OCI-LY1 (cell line): ENCODE measurements around the gene TCEA3.

Experiments
- H2AFZ ChIP-seq: fragments of 200-600 bp; sonication (generic), shearing (Covaris generic); 2 replicates; pipeline ENCODE4 v1.6.0; 2014; ENCODE audit warnings: antibody characterized with exemption, mild to moderate bottlenecking, low read length
- H3F3A ChIP-seq: fragments of 200-600 bp; sonication (generic), shearing (Covaris generic); 2 replicates; pipeline ENCODE4 v1.6.0; 2014; ENCODE audit warnings: mild to moderate bottlenecking, antibody characterized with exemption, low read length, moderate library complexity; ENCODE audit not compliant: insufficient read depth
- H3K27ac ChIP-seq: fragments of 200-600 bp; sonication (generic); 2 replicates; pipeline ENCODE4 v1.5.1; 2014; ENCODE audit warnings: low read length, mixed run types, mild to moderate bottlenecking, low read depth; ENCODE audit not compliant: poor library complexity, severe bottlenecking
- H3K27me3 ChIP-seq: fragments of 200-600 bp; sonication (generic); 2 replicates; pipeline ENCODE4 v1.6.0; 2014; ENCODE audit warnings: antibody characterized with exemption, mild to moderate bottlenecking, low read length, moderate library complexity; ENCODE audit not compliant: insufficient read depth
- H3K36me3 ChIP-seq: fragments of 200-600 bp; sonication (generic); 2 replicates; pipeline ENCODE4 v1.6.1; 2014; ENCODE audit warnings: mild to moderate bottlenecking, antibody characterized with exemption, low read length, moderate library complexity, mixed read lengths; ENCODE audit not compliant: insufficient read depth
- H3K4me1 ChIP-seq: fragments of 200-600 bp; sonication (generic); 2 replicates; pipeline ENCODE4 v1.5.1; 2014; ENCODE audit warnings: mild to moderate bottlenecking, low read length, moderate library complexity; ENCODE audit not compliant: insufficient read depth, severe bottlenecking
- H3K4me2 ChIP-seq: fragments of 200-600 bp; sonication (generic), shearing (Covaris generic); 2 replicates; pipeline ENCODE4 v1.6.1; 2014; ENCODE audit warnings: low read length
- H3K4me3 ChIP-seq: fragments of 200-600 bp; sonication (generic); 2 replicates; pipeline ENCODE4 v1.5.1; 2014; ENCODE audit warnings: low read length, low read depth, mild to moderate bottlenecking, mixed read lengths; ENCODE audit not compliant: poor library complexity, severe bottlenecking
- H3K79me2 ChIP-seq: fragments of 200-600 bp; shearing (Covaris generic); 2 replicates; pipeline ENCODE4 v1.6.1; 2016; ENCODE audit warnings: mixed run types, low read length, mixed read lengths; ENCODE audit not compliant: insufficient read depth
- H3K9ac ChIP-seq: fragments of 200-600 bp; sonication (generic), shearing (Covaris generic); 2 replicates; pipeline ENCODE4 v1.6.1; 2014; ENCODE audit warnings: mild to moderate bottlenecking, low read length, mixed read lengths
- H3K9me2 ChIP-seq: fragments of 200-600 bp; sonication (generic), shearing (Covaris generic); 2 replicates; pipeline ENCODE4 v1.6.1; 2014; ENCODE audit warnings: low read depth, mild to moderate bottlenecking, low read length, mixed read lengths
- H3K9me3 ChIP-seq: fragments of 200-600 bp; shearing (Covaris generic); 2 replicates; pipeline ENCODE4 v1.6.1; 2014; ENCODE audit warnings: low read length, mixed read lengths
- H4K20me1 ChIP-seq: fragments of 200-600 bp; sonication (generic), shearing (Covaris generic); 2 replicates; pipeline ENCODE4 v1.6.0; 2016; ENCODE audit warnings: mild to moderate bottlenecking, low read length; ENCODE audit not compliant: insufficient read depth
- CTCF ChIP-seq: fragments of 200-600 bp; sonication (generic), shearing (Covaris generic); IDR thresholded peaks from 2 replicates; pipeline ENCODE4 v1.5.1; 2017; ENCODE audit warnings: mild to moderate bottlenecking, antibody characterized with exemption, low read length, moderate library complexity, mixed read lengths
- EZH2 ChIP-seq: fragments of 200-600 bp; sonication (generic), shearing (Covaris generic); IDR thresholded peaks from 2 replicates; pipeline ENCODE4 v1.8.0; 2017; ENCODE audit warnings: borderline replicate concordance, mixed run types, mild to moderate bottlenecking, antibody characterized with exemption, low read length, moderate library complexity, mixed read lengths

TCEA3 gene

GRCh38 chr1:23456226-23456625, 31.7 kb upstream of the TCEA3 start:
- Histone ChIP-seq H2AFZ (no peak overlapping the region), H3K4me1 (no peaks in the 10 kb centered on the region), H3K9me2 (no peaks in the 10 kb centered on the region), H3K9me3 (no peaks in the 10 kb centered on the region), H4K20me1 (no peaks in the 10 kb centered on the region), H3K79me2 (no peaks in the 10 kb centered on the region), H3K27me3 (peaks cover 3% of the 10 kb centered on the region; the same call in 1 of the 2 replicates), H3K27ac (no peak overlapping the region), H3K9ac (no peak overlapping the region), H3K4me3 (no peak overlapping the region), H3K4me2 (no peak overlapping the region), H3F3A (no peaks in the 10 kb centered on the region), H3K36me3 (no peaks in the 10 kb centered on the region)
- TF ChIP-seq EZH2 (no peak), CTCF (no peak)

GRCh38 chr1:23453455-23454000, 29.0 kb upstream of the TCEA3 start:
- no peak overlapping the region for H3K9ac ChIP-seq
- no peaks in the 10 kb centered on the region for H3K4me1 ChIP-seq
- TF ChIP-seq EZH2 (no peak), CTCF (no peak)
- no peaks in the 10 kb centered on the region for H3K9me3 ChIP-seq
- no peaks in the 10 kb centered on the region for H3K36me3 ChIP-seq
- H2AFZ ChIP-seq = no peak overlapping the region
- H3K9me2 ChIP-seq = no peaks in the 10 kb centered on the region
- H3K79me2 ChIP-seq = no peaks in the 10 kb centered on the region
- peaks cover 3% of the 10 kb centered on the region; the same call in 1 of the 2 replicates for H3K27me3 ChIP-seq
- no peak overlapping the region for H3K4me2 ChIP-seq
- no peaks in the 10 kb centered on the region for H3F3A ChIP-seq
- H3K27ac ChIP-seq = no peak overlapping the region
- no peaks in the 10 kb centered on the region for H4K20me1 ChIP-seq
- H3K4me3 ChIP-seq = no peak overlapping the region

GRCh38 chr1:23452011-23452411, 27.5 kb upstream of the TCEA3 start:
- H3K4me1 ChIP-seq = no peaks in the 10 kb centered on the region
- no peak overlapping the region for H3K4me3 ChIP-seq
- no peaks in the 10 kb centered on the region for H3K79me2 ChIP-seq
- no peak overlapping the region for H3K9ac ChIP-seq
- no peaks in the 10 kb centered on the region for H4K20me1 ChIP-seq
- no peak overlapping the region for H2AFZ ChIP-seq
- no peaks in the 10 kb centered on the region for H3F3A ChIP-seq
- H3K4me2 ChIP-seq = no peak overlapping the region
- no peaks in the 10 kb centered on the region for H3K36me3 ChIP-seq
- no peaks in the 10 kb centered on the region for H3K9me3 ChIP-seq
- H3K27me3 ChIP-seq = peaks cover 3% of the 10 kb centered on the region; the same call in 1 of the 2 replicates
- no peak for TF ChIP-seq EZH2
- TF ChIP-seq CTCF = no peak
- H3K27ac ChIP-seq = no peak overlapping the region
- no peaks in the 10 kb centered on the region for H3K9me2 ChIP-seq
